Embryonic facial prominence (tissue), 1 donor: Measurements from ENCODE around the gene RITA1.
A peak's percentile ranks its signal among the peaks of the same experiment; 100 is the strongest.
"Not testable (repeated sequence)": the region's sequence is repeated elsewhere in the genome, so short reads cannot be mapped to it uniquely, and the experiment has no call there.

ENCODE experiments used
- DNase-seq: peaks from one replicate; pipeline ENCODE4 v3.0.0-alpha.2; 2016; ENCODE audit errors: extremely low spot score

Gene RITA1

GRCh38 chr12:113202300-113203075 is 17.0 kb downstream of the RITA1 start:
- DNase-seq, result no peak

DNA sequence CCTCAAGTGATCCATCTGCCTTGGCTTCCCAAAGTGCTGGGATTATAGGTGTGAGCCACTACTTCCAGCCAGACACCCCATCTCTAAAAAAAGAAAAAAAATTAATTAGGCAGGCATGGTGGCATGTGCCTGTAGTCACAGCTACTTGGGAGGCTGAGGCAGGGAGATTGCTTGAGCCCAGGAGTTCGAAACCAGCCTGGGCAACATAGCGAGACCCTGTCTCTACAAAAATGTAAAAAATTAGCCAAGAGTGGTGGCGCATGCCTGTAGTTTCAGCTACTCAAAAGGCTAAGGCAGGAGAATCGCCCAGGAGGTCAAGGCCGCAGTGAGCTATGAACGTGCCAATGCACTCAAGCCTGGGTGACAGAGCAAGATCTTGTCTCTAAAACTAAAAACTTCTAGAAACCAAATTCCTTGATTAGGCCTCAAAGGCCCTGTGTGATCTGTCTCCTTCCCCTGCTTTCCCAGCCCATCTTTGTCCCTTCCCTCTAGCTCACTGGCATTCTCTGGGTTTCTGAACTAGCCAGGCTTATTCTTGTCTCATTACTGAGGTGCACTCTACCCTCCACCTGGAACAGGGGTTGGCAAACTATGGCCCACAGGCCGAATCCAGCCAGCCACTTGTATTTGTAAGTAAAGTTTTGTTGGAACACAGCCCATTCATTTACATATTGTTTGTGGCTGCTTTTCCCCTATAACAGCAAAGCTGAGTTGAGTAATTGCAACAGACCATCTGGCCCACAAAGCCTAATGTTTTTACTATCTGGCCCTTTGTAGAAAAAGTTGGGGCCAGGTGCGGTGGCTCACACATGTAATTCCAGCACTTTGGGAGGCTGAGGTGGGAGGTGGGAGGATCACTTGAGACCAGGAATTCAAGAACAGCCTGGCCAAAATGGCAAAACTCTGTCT is 18.6 kb downstream of the RITA1 start:
- no peak for DNase-seq

DNA sequence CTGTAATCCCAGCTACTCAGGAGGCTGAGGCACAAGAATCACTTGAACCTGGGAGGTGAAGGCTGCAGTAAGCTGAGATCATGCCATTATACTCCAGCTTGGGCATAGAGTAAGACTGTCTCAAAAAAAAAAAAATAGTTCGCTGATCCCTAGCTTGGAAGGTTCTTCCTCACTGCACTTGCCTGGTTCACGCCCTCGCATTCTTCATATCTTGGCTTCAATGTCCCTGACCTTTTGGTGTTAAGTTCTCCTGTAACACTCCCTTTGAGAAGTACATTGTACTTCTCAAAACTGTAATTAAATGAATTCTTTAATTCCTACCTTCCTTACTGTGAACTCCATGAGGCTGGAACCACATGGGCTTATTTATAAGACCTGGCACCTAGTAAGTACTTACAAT is 19.3 kb downstream of the RITA1 start:
- no peak for DNase-seq

DNA sequence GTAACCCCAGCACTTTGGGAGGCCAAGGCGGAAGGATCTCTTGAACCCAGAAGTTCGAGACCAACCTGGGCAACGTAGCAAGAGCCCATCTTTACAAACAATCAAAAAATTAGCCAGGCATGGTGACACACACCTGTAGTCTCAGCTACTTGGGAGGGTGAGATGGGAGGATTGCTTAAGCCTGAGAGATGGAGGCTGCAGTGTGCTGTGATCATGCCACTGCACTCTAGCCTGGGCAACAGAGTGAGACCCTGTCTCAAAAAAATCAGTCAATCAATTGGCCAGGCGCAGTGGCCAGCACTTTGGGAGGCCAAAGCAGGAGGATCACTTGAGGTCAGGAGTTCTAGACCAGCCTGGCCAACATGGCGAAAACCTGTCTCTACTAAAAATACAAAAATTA is 21.3 kb downstream of the RITA1 start:
- DNase-seq, result not testable (repeated sequence)

- DNase-seq, result no peak
These were observed 22.1 kb downstream of the RITA1 start for GRCh38 chr12:113207613-113208040.

- no peak for DNase-seq
These were observed 22.8 kb downstream of the RITA1 start for GRCh38 chr12:113208041-113208934.

DNA sequence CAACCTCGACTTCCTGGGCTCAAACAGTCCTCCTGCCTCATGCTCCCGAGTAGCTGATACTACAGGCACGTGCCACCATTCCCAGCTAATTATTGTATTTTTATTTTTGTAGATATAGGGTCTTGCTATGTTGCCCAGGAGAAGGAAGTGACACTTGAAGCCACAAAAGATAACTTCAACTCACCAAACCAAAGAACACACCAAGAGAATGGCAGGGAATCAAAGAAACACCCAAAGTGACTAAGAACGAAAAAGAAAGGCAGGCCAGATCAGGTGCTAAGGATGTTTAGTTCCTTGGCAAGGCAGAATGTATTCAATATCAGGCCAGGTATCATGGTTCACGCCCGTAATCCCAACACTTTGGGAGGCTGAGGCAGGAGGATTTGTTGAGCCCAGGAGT is 25.6 kb downstream of the RITA1 start:
- no peak for DNase-seq

DNA sequence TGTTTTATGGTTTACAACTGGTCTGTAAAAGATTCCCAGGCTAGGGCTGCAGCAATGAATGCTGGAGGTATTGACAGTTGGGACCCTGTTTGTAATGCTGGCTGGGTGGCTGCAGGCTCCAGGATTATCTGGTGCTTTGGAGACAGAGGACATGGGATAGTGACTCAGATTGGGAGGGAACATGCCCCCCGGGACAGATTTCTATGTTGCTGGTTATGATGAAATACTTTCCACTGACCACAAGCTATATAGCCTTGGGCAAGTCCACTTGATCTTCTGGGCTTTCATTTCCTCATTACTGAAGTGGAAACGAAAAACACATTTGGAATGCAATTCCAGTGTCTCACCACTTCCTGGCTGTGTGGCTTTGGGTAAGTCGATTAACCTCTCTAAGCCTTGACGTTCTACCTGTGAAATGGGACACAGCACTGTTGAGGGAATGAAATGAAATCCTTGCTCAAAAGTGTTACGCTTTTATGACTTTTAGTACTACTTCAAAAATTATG is 29.4 kb downstream of the RITA1 start:
- DNase-seq, result no peak

DNA sequence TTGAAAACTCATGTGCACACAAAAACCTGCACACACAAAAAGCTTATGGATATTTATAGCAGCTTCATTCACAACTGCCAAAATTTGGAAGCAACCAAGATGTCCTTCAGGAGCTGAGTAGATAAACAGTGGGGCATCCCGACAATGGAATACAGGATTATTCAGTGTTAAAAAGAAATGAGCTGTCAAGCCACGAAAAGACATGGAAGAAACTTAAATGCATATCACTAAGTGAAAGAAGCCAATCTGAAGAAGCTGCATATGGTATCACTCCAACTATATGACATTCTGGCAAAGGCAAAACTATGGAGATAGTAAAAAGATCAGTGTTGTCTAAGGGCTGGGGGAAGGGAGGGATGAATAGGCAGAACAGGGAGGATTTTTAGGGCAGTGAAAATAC is 30.5 kb downstream of the RITA1 start:
- no peak for DNase-seq

DNA sequence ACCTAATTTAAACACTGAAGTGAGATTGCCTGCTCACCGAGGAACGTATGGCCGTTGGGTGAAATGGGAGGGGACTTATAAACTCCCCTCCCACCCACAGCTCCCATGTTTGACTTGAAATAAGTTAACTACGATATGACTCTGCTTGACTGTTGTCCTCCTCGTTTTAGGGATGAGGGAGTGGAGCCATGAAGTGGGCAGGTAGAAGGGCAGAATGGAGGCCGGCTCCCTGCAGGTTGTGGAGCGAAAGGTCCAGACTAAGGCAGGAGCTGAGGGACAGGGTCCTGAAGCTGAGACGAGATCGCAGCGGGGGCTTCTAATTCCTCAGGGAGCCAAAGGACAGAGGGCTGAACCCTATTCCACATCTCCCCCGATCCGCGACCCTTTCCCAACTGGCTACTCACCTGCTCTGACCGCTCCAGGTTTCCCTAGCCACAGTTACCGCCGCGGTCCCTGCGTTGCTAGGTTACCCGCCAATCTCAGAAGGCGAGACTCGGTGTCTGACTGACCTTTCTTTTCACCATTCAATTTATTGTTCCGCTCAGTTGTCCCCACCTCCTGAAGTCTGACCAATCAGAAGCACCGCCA is 35.2 kb downstream of the RITA1 start:
- no peak for DNase-seq

GRCh38 chr12:113221181-113221996 is 35.9 kb downstream of the RITA1 start, which contains the start of gene TPCN1:
Gene TPCN1 (plus strand): TSS chr12:113221464. CDS start chr12:113226853, 5,389 bp downstream.
- DNase-seq, result peak; percentile 99

DNA sequence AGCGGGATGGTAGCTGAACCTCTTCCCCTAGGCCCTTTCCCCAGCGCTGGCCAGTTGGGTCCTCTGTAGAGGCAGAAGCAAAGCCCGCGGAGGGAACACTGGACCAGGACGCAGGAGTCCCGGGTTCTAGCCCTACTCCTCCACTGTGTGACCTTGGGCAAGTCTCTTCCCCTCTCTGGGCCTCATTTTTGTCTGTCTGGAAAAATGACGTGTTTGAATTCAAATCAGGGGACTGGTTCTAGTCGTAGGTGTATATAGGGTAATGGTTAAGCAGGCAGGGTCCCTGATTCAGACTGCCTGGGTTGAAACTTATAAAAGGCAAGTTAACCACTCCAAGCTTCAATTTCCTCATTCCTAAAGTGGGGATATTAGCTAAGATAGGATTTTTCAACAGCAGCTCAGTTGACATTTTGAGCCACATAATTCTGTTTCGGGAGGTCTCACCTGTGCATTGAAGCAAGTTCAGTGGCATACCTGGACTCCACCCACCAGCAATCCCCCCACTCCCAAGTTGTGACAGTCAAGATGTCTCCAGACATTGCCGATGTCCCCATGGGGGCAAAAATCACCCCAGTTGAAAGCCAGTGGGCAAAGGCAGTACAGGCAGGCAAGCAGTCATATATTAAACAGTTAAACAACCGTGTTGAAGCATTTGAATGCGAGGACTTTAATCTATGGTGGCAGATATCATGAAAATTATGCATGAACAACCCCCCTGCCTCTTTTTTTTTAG is 36.6 kb downstream of the RITA1 start:
- DNase-seq, result no peak

DNA sequence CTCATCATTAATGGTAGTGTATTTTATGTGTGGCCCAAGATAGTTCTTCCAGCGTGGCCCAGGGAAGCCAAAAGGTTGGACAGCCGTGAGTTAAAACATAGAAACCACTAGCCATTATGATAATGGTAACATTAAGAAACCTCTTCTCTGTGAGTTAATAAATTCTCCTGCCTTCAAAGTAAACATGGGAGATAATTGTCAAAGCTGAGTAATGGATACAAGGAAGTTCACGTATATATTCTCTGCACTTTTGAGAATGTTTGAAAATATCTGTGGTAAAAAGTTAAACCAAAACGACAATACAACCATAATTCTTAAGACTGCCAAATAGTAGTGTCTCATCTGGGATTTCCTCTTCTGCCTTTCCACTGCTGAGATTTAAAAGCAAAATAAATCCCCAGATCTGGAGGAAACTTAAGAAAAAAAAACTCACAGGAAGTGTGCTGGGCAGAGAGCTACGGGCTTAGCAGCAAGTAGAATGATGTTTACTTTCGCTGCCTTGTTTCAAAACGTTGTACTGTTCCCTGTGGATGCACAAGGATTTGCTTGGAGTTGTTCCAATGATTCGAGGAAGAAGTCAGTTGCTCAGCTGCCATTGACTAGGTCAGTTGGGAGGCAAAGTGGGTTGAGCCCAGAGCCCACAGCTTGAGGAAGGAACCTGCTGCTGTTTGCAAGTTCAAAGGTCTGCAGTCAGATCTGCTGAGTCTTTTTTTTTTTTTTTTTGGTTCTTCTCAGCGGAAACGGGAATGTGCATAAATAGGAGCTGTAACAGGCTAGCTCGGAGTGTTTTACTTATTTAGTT is 37.4 kb downstream of the RITA1 start:
- DNase-seq, result no peak

DNA sequence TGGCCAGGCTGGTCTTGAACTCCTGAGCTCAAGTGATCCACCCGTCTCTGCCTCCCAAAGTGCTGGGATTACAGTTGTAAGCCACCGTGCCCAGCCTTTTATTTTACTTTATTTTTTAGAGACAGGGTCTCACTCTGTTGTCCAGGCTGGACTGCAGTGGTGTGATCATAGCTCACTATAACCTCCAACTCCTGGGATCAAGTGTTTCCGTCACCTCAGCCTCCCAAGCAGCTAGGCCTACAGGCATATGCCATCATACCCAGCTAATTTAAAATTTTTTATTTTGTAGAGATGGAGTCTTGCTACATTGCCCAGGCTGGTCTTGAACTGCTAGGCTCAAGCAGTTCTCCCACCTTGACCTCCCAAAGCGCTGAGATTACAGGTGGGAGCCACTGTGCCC is 39.4 kb downstream of the RITA1 start:
- no peak for DNase-seq

GRCh38 chr12:113226696-113227568 is 41.4 kb downstream of the RITA1 start:
- DNase-seq, result no peak

GRCh38 chr12:113227686-113228391 is 42.3 kb downstream of the RITA1 start:
- no peak for DNase-seq

DNA sequence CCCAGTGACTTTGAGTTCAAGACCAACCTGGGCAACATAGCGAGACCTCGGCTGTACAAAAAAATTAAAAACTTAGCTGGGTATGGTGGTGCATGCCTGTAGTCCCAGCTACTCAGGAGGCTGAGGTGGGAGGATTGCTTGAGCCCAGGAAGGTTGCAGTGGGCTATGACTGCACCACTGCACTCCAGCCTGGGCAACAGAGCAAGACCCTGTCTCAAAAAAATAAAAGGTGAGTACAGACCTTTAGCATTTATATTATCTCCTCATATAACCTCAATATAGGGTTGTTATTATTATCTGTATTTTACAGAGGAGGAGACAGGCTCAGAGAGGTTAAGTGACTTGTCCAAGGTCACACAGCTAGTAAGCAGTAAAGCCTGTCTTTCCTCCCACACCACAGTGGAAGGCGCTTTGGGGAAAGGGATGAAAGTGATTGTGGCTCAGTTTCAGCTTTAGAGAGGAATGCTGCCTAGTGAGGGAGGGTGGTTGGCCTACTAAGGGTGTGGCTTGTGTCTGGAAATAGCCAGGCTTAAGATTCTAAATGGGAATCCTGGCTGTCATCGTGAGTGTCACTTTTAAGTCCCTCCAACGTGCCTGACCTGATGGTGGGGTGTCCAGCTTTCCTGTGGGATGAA is 43.0 kb downstream of the RITA1 start:
- DNase-seq, result no peak
